IMR-90 (cell line): Measurements from ENCODE around the gene ST6GALNAC5. TPM values are rescaled to one million over a fixed set of nuclear protein-coding genes. Genes with fewer than 3 reads are reported as not detected.

Source experiments
- ATAC-seq: fragments of 200-7000 bp; cut with Tn5 transposase; 2 replicates; pipeline ENCODE4 v1.9.1; 2020; ENCODE audit warnings: low read depth, mild to moderate bottlenecking, moderate library complexity
- BruUV-seq: library from RNA; stranded (reverse); fragments of 400-500 nt; replicated peaks from 2 replicates; lab custom pipeline; 2021; lab: Mats Ljungman, UMichigan
- CTCF ChIA-PET: fragments of 300-600 bp; formaldehyde crosslinking; extraction: SDS; loops from one replicate; lab custom pipeline; 2021; ENCODE audit warnings: antibody characterized with exemption; lab: Yijun Ruan, JAX
- POLR2A ChIA-PET: fragments of 300-600 bp; sonication (Branson Sonifier 250); formaldehyde crosslinking; loops from one replicate; lab custom pipeline; 2022; ENCODE audit warnings: antibody characterized with exemption; ENCODE audit not compliant: unreplicated experiment; lab: Charles Lee
- DNase-seq: peaks from one replicate; pipeline ENCODE4 v3.0.0; 2013
- H2AFZ ChIP-seq: replicated peaks from 2 replicates; pipeline ENCODE3; 2013; ENCODE audit warnings: low read length, mild to moderate bottlenecking; ENCODE audit not compliant: poor library complexity
- H2AK5ac ChIP-seq: 2 replicates; pipeline ENCODE4 v1.6.1; 2013; ENCODE audit warnings: low read depth, low read length, inconsistent platforms
- H2AK9ac ChIP-seq: replicated peaks from 2 replicates; pipeline ENCODE3; 2013; ENCODE audit warnings: mild to moderate bottlenecking, low read depth, low read length, moderate library complexity; ENCODE audit not compliant: poor library complexity
- H2BK120ac ChIP-seq: 2 replicates; pipeline ENCODE4 v1.6.1; 2013; ENCODE audit warnings: low read depth, low read length, inconsistent platforms
- H2BK15ac ChIP-seq: 3 replicates; pipeline ENCODE4 v1.6.1; 2013; ENCODE audit warnings: low read depth, low read length, inconsistent platforms
- H2BK20ac ChIP-seq: 2 replicates; pipeline ENCODE4 v1.6.1; 2013; ENCODE audit warnings: low read depth, mild to moderate bottlenecking, inconsistent platforms, low read length, moderate library complexity
- H2BK5ac ChIP-seq: 2 replicates; pipeline ENCODE4 v1.6.1; 2013; ENCODE audit warnings: mild to moderate bottlenecking, low read depth, low read length, inconsistent platforms; ENCODE audit not compliant: poor library complexity, severe bottlenecking
- H3K14ac ChIP-seq: replicated peaks from 2 replicates; pipeline ENCODE4 v1.6.1; 2013; ENCODE audit warnings: low read depth, low read length, inconsistent platforms
- H3K18ac ChIP-seq: 2 replicates; pipeline ENCODE4 v1.6.1; 2013; ENCODE audit warnings: low read depth, low read length, control low read depth
- H3K23ac ChIP-seq: 2 replicates; pipeline ENCODE4 v1.6.1; 2013; ENCODE audit warnings: low read depth, low read length, inconsistent platforms
- H3K27ac ChIP-seq: 2 replicates; pipeline ENCODE4 v1.5.1; 2013; ENCODE audit warnings: mild to moderate bottlenecking, control low read depth, low read length; ENCODE audit not compliant: insufficient read depth
- H3K27me3 ChIP-seq: 2 replicates; pipeline ENCODE4 v1.6.1; 2013; ENCODE audit warnings: low read length; ENCODE audit not compliant: control insufficient read depth, insufficient read depth
- H3K36me3 ChIP-seq: 2 replicates; pipeline ENCODE4 v1.6.1; 2013; ENCODE audit warnings: low read length, mixed read lengths; ENCODE audit not compliant: control insufficient read depth, insufficient read depth
- H3K4ac ChIP-seq: 2 replicates; pipeline ENCODE4 v1.6.1; 2013; ENCODE audit warnings: low read depth, low read length, inconsistent platforms
- H3K4me1 ChIP-seq: 2 replicates; pipeline ENCODE4 v1.6.1; 2013; ENCODE audit warnings: low read length, mixed read lengths; ENCODE audit not compliant: control insufficient read depth, insufficient read depth
- H3K4me2 ChIP-seq: 2 replicates; pipeline ENCODE4 v1.6.1; 2013; ENCODE audit warnings: low read depth, mild to moderate bottlenecking, control low read depth, low read length, moderate library complexity
- H3K4me3 ChIP-seq: 2 replicates; pipeline ENCODE4 v1.5.1; 2013; ENCODE audit warnings: low read depth, mild to moderate bottlenecking, control low read depth, low read length, moderate library complexity; ENCODE audit not compliant: insufficient read depth
- H3K56ac ChIP-seq: 2 replicates; pipeline ENCODE4 v1.6.1; 2013; ENCODE audit warnings: low read length, inconsistent platforms; ENCODE audit not compliant: insufficient read depth; ENCODE audit errors: extremely low read depth
- H3K79me1 ChIP-seq, 2 experiments: 2 replicates each; pipeline ENCODE4 v1.6.1; 2013; ENCODE audit warnings: low read length in 2 of 2, inconsistent platforms in 1 of 2, low read depth in 1 of 2
- H3K9ac ChIP-seq: 2 replicates; pipeline ENCODE4 v1.6.1; 2013; ENCODE audit warnings: low read depth, low read length, control low read depth
- H3K9me1 ChIP-seq: 2 replicates; pipeline ENCODE4 v1.6.1; 2013; ENCODE audit warnings: low read length, inconsistent platforms; ENCODE audit not compliant: insufficient read depth
- H3K9me3 ChIP-seq: 2 replicates; pipeline ENCODE4 v1.6.1; 2013; ENCODE audit warnings: low read length; ENCODE audit not compliant: control insufficient read depth, insufficient read depth
- H4K20me1 ChIP-seq: 2 replicates; pipeline ENCODE4 v1.6.1; 2013; ENCODE audit warnings: low read length, inconsistent platforms; ENCODE audit not compliant: insufficient read depth
- H4K5ac ChIP-seq: 2 replicates; pipeline ENCODE4 v1.6.1; 2013; ENCODE audit warnings: mild to moderate bottlenecking, low read depth, low read length, control low read depth
- H4K8ac ChIP-seq, 2 experiments: 2 replicates each; pipeline ENCODE4 v1.6.1; 2013; ENCODE audit warnings: low read depth in 2 of 2, low read length in 2 of 2, control low read depth in 1 of 2, inconsistent platforms in 1 of 2
- H4K91ac ChIP-seq: 2 replicates; pipeline ENCODE4 v1.6.1; 2013; ENCODE audit warnings: low read depth, low read length, inconsistent platforms; ENCODE audit not compliant: insufficient read depth
- CHD1 ChIP-seq: IDR thresholded peaks from 2 replicates; pipeline ENCODE4 v1.6.1; 2012; ENCODE audit warnings: low read depth, low read length, improper control_type of control experiment
- FOS ChIP-seq: fragments of 150-350 bp; IDR thresholded peaks from 2 replicates; pipeline ENCODE4 v1.6.1; 2016; ENCODE audit warnings: low read depth, low read length
- NFE2L2 ChIP-seq: fragments of 150-350 bp; IDR thresholded peaks from 2 replicates; pipeline ENCODE4 v1.6.1; 2016; ENCODE audit warnings: low read depth, mild to moderate bottlenecking, low read length
- WGBS, 2 experiments: methylation state at CpG; one replicate each; pipeline versions ENCODE4 v1.1.5 to v1.1.7; 2013; ENCODE audit warnings: missing lambda C conversion rate in 2 of 2; ENCODE audit not compliant: insufficient read length in 1 of 2; ENCODE audit errors: extremely low coverage in 2 of 2; 5-methylcytosine and 5-hydroxymethylcytosine counted together
- dilution Hi-C: fragments of 300-500 bp; cut with HindIII; formaldehyde crosslinking; loops from one replicate; pipeline ENCODE4 v1.14.3; 2018; ENCODE audit warnings: low sequenced_read_pairs; ENCODE audit not compliant: unreplicated experiment
- in situ Hi-C: fragments of 300-500 bp; cut with MboI; formaldehyde crosslinking; loops from 3 replicates; pipeline ENCODE4 v1.14.3; 2019; ENCODE audit warnings: low sequenced_read_pairs, inconsistent platforms, mixed read lengths
- intact Hi-C: fragments of 100-400 bp; cut with micrococcal nuclease; formaldehyde crosslinking; loops from 2 replicates; pipeline ENCODE4 v1.10.0; 2022
- polyA plus RNA-seq, 3 experiments: library from polyadenylated mRNA; depleted of rRNA; stranded (reverse); fragments of >200 nt; gene quantifications; 2 replicates each; pipeline ENCODE4 v1.2.3, GENCODE V29; 2012; ENCODE audit warnings: low replicate concordance in 1 of 3
- total RNA-seq: library from RNA; depleted of rRNA; stranded (reverse); fragments of >200 nt; gene quantifications from 2 replicates; pipeline ENCODE4 v1.2.3, GENCODE V29; 2012

ST6GALNAC5 gene
- total and polyA plus RNA-seq, 2 of the 4 experiments (the other 2 are of a cell fraction) = 3.4 to 4.0 TPM

DNA sequence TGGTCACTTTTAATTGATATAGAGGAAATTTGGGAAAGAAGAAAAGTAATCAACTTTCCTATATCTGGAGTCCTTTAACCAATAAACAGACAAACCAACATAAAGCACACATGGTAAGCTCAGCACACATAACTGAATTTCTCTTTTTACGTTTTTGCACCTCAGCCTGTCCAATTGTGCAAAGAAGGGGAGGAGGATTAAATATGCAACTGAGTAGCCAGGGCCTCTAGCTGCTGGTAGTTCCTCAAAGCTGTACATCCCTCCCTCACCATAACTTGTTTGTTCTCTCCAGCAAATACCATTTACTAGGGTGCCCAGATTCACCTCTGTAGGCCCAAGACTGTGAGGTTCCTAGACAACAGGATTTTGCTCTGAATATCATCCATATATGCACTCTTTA is 25.4 kb downstream of the ST6GALNAC5 start:
- Histone ChIP-seq H2AK5ac (no peak overlapping the region), H3K4me3 (no peak overlapping the region), H3K23ac (no peak overlapping the region), H3K14ac (no peak overlapping the region), H3K79me1 (no peaks in the 10 kb centered on the region), H3K36me3 (no peaks in the 10 kb centered on the region), H3K9ac (no peak overlapping the region), H3K27me3 (no peaks in the 10 kb centered on the region), H3K18ac (no peak overlapping the region), H4K91ac (no peak overlapping the region), H2AK9ac (no peak overlapping the region), H4K5ac (no peak overlapping the region), H2BK20ac (no peak overlapping the region), H2AFZ (no peak overlapping the region), H3K4me1 (no peaks in the 10 kb centered on the region), H4K8ac (no peak overlapping the region), H3K4me2 (no peak overlapping the region), H3K9me1 (no peaks in the 10 kb centered on the region), H3K9me3 (no peaks in the 10 kb centered on the region), H3K56ac (no peak overlapping the region), H2BK5ac (no peak overlapping the region), H2BK120ac (no peak overlapping the region), H3K4ac (no peak overlapping the region), H4K20me1 (no peaks in the 10 kb centered on the region), H2BK15ac (no peak overlapping the region), H3K27ac (no peak overlapping the region)
- in situ Hi-C loops (no loop called here), intact Hi-C loops (no loop called here), dilution Hi-C loops (no loop called here)
- DNase-seq (no peak), ATAC-seq (no peak)
- no peak for TF ChIP-seq FOS
- TF ChIP-seq NFE2L2 = no peak
- TF ChIP-seq CHD1 = no peak
- ChIA-PET CTCF (interaction anchor here (1.3 kb wide), 1 partner anchor 11 kb away, joined by 4 read pairs; no protein-coding TSS in a partner anchor), POLR2A (interaction anchor here (0.6 kb wide), 1 partner anchor 249 kb away, joined by 3 read pairs; no protein-coding TSS in a partner anchor)
- no CpG with 5 or more reads among the region's 1 CpG for WGBS, 2 experiments
- BruUV-seq = no TSS peak
